WTC11 (cell line): ENCODE results near the gene MARVELD3. TPM values are rescaled to one million over a fixed set of nuclear protein-coding genes. Genes with fewer than 3 reads are reported as not detected.

Experiments used
- ATAC-seq: fragments of 200-7000 bp; cut with Tn5 transposase; 2 replicates; pipeline ENCODE4 v1.10.0; 2021; ENCODE audit warnings: mild to moderate bottlenecking, moderate library complexity
- CTCF ChIA-PET: fragments of 300-600 bp; sonication (Branson Sonifier 250); formaldehyde crosslinking; loops from one replicate; lab custom pipeline; 2021; ENCODE audit warnings: antibody characterized with exemption; lab: Charles Lee
- POLR2A ChIA-PET: fragments of 350-600 bp; sonication (Branson Sonifier 250); formaldehyde crosslinking; loops from one replicate; lab custom pipeline; 2021; ENCODE audit warnings: antibody characterized with exemption; lab: Charles Lee
- DNase-seq: peaks from one replicate; pipeline ENCODE4 v3.0.0; 2021; ENCODE audit warnings: low spot score
- H3K27ac Mint-ChIP-seq: 2 replicates; pipeline ENCODE4 v1.8.0; 2021; ENCODE audit warnings: mixed read lengths
- H3K27me3 Mint-ChIP-seq: 2 replicates; pipeline ENCODE4 v1.8.0; 2021; ENCODE audit warnings: low read depth, mild to moderate bottlenecking, moderate library complexity, mixed read lengths
- H3K36me3 Mint-ChIP-seq: 2 replicates; pipeline ENCODE4 v1.8.0; 2021; ENCODE audit warnings: mixed read lengths
- H3K4me1 Mint-ChIP-seq: 2 replicates; pipeline ENCODE4 v1.8.0; 2022; ENCODE audit warnings: mixed read lengths
- H3K4me3 Mint-ChIP-seq: 2 replicates; pipeline ENCODE4 v1.8.0; 2021; ENCODE audit warnings: mild to moderate bottlenecking, moderate library complexity, mixed read lengths
- H3K9me3 Mint-ChIP-seq: 2 replicates; pipeline ENCODE4 v1.8.0; 2021; ENCODE audit warnings: mixed read lengths
- AFF4 ChIP-seq: sonication (generic); formaldehyde crosslinking; IDR thresholded peaks from 2 replicates; pipeline ENCODE4 v1.8.1; 2023; ENCODE audit warnings: mild to moderate bottlenecking, missing genetic modification reagents, borderline replicate concordance
- ATF6 ChIP-seq: sonication (generic); formaldehyde crosslinking; IDR thresholded peaks from 2 replicates; pipeline ENCODE4 v1.8.1; 2023; ENCODE audit warnings: mild to moderate bottlenecking, missing genetic modification reagents
- CDX4 ChIP-seq: fragments of 250-450 bp; sonication (Bioruptor Pico); IDR thresholded peaks from 2 replicates; pipeline ENCODE4 v1.9.0; 2021; ENCODE audit warnings: moderate library complexity, mild to moderate bottlenecking, inconsistent platforms, borderline replicate concordance
- E2F4 ChIP-seq: sonication (generic); formaldehyde crosslinking; IDR thresholded peaks from 2 replicates; pipeline ENCODE4 v1.8.1; 2022; ENCODE audit warnings: low read depth, mild to moderate bottlenecking, moderate library complexity, missing genetic modification reagents, borderline replicate concordance
- E2F5 ChIP-seq: sonication (generic); formaldehyde crosslinking; IDR thresholded peaks from 2 replicates; pipeline ENCODE4 v1.8.1; 2022; ENCODE audit warnings: mild to moderate bottlenecking, moderate library complexity, missing genetic modification reagents
- FOXJ3 ChIP-seq: sonication (generic); formaldehyde crosslinking; IDR thresholded peaks from 2 replicates; pipeline ENCODE4 v1.9.0; 2021; ENCODE audit warnings: missing genetic modification reagents, mild to moderate bottlenecking, borderline replicate concordance
- FOXP1 ChIP-seq: sonication (generic); formaldehyde crosslinking; IDR thresholded peaks from 2 replicates; pipeline ENCODE4 v1.8.0; 2022; ENCODE audit warnings: missing genetic modification reagents, mild to moderate bottlenecking, moderate library complexity, borderline replicate concordance
- HMGXB4 ChIP-seq: sonication (generic); formaldehyde crosslinking; IDR thresholded peaks from 2 replicates; pipeline ENCODE4 v1.8.1; 2023; ENCODE audit warnings: mild to moderate bottlenecking, moderate library complexity, missing genetic modification reagents
- MLX ChIP-seq: sonication (generic); formaldehyde crosslinking; IDR thresholded peaks from 2 replicates; pipeline ENCODE4 v1.8.1; 2023; ENCODE audit warnings: mild to moderate bottlenecking, missing genetic modification reagents, moderate library complexity
- NFATC4 ChIP-seq: fragments of 250-450 bp; sonication (Bioruptor Pico); IDR thresholded peaks from 2 replicates; pipeline ENCODE4 v1.9.0; 2021; ENCODE audit warnings: mild to moderate bottlenecking
- NFYB ChIP-seq: sonication (generic); formaldehyde crosslinking; conservative IDR thresholded peaks from 2 replicates; pipeline ENCODE4 v1.8.0; 2022; ENCODE audit warnings: low read depth, missing genetic modification reagents
- NR3C1 ChIP-seq: sonication (generic); formaldehyde crosslinking; conservative IDR thresholded peaks from 2 replicates; pipeline ENCODE4 v1.8.1; 2023; ENCODE audit warnings: low read depth, mild to moderate bottlenecking, missing genetic modification reagents
- PREB ChIP-seq: sonication (generic); formaldehyde crosslinking; IDR thresholded peaks from 2 replicates; pipeline ENCODE4 v1.8.1; 2022; ENCODE audit warnings: mild to moderate bottlenecking, missing genetic modification reagents, moderate library complexity, borderline replicate concordance
- RELA ChIP-seq: sonication (generic); formaldehyde crosslinking; IDR thresholded peaks from 2 replicates; pipeline ENCODE4 v1.8.1; 2022; ENCODE audit warnings: missing genetic modification reagents, mild to moderate bottlenecking, borderline replicate concordance
- TEAD1 ChIP-seq: sonication (generic); formaldehyde crosslinking; IDR thresholded peaks from 2 replicates; pipeline ENCODE4 v1.8.0; 2022; ENCODE audit warnings: mild to moderate bottlenecking, missing genetic modification reagents
- ZMAT4 ChIP-seq: fragments of 250-450 bp; sonication (Bioruptor Pico); IDR thresholded peaks from 2 replicates; pipeline ENCODE4 v1.9.0; 2021; ENCODE audit warnings: mild to moderate bottlenecking
- ZNF532 ChIP-seq: fragments of 250-450 bp; sonication (Bioruptor Pico); IDR thresholded peaks from 2 replicates; pipeline ENCODE4 v1.9.0; 2021; ENCODE audit warnings: mild to moderate bottlenecking, borderline replicate concordance
- total RNA-seq: library from RNA; stranded (reverse); gene quantifications from 3 replicates; pipeline ENCODE4 v1.2.3, GENCODE V29; 2021

Gene MARVELD3
- total RNA-seq, 1 experiment from 2014 or later = 30.0 TPM

GRCh38 chr16:71647391-71647790 is 21.4 kb downstream of the MARVELD3 start (continued):
- no peak for TF ChIP-seq ZNF532
- no peak for TF ChIP-seq NFATC4 (CRISPR knock-in tag)
- no peak for TF ChIP-seq FOXJ3
- TF ChIP-seq ATF6 = no peak
- no peak for TF ChIP-seq RELA (CRISPR knock-in tag)
- TF ChIP-seq CDX4 = no peak
- TF ChIP-seq HMGXB4 (CRISPR knock-in tag) = no peak
- TF ChIP-seq, all 79 proteins: peak for 0

- ChIA-PET CTCF (no interaction called here), POLR2A (no interaction called here)
- no peaks in the 10 kb centered on the region for H3K27me3 Mint-ChIP-seq
- no peak overlapping the region for H3K27ac Mint-ChIP-seq
- H3K36me3 Mint-ChIP-seq = peaks cover 39% of the 10 kb centered on the region
- no peaks in the 10 kb centered on the region for H3K9me3 Mint-ChIP-seq
- ATAC-seq (no peak), DNase-seq (no peak)
- H3K4me1 Mint-ChIP-seq = peaks cover 6% of the 10 kb centered on the region
- no peak overlapping the region for H3K4me3 Mint-ChIP-seq
- TF ChIP-seq TEAD1 = no peak
- TF ChIP-seq FOXP1 (CRISPR knock-in tag) = no peak
- no peak for TF ChIP-seq AFF4 (CRISPR knock-in tag)
- no peak for TF ChIP-seq MLX
- TF ChIP-seq E2F5 (CRISPR knock-in tag) = no peak
- TF ChIP-seq E2F4 (CRISPR knock-in tag) = no peak
- TF ChIP-seq ZMAT4 = no peak
- no peak for TF ChIP-seq PREB (CRISPR knock-in tag)
- TF ChIP-seq NR3C1 (CRISPR knock-in tag) = no peak
- TF ChIP-seq NFYB (CRISPR knock-in tag) = no peak
Measured at GRCh38 chr16:71648162-71648561, 22.2 kb downstream of the MARVELD3 start.
